Measurements from ENCODE around the gene NPC1.
"Not testable (repeated sequence)": the region's sequence is repeated elsewhere in the genome, so short reads cannot be mapped to it uniquely, and the experiment has no call there.

NPC1 gene

DNA sequence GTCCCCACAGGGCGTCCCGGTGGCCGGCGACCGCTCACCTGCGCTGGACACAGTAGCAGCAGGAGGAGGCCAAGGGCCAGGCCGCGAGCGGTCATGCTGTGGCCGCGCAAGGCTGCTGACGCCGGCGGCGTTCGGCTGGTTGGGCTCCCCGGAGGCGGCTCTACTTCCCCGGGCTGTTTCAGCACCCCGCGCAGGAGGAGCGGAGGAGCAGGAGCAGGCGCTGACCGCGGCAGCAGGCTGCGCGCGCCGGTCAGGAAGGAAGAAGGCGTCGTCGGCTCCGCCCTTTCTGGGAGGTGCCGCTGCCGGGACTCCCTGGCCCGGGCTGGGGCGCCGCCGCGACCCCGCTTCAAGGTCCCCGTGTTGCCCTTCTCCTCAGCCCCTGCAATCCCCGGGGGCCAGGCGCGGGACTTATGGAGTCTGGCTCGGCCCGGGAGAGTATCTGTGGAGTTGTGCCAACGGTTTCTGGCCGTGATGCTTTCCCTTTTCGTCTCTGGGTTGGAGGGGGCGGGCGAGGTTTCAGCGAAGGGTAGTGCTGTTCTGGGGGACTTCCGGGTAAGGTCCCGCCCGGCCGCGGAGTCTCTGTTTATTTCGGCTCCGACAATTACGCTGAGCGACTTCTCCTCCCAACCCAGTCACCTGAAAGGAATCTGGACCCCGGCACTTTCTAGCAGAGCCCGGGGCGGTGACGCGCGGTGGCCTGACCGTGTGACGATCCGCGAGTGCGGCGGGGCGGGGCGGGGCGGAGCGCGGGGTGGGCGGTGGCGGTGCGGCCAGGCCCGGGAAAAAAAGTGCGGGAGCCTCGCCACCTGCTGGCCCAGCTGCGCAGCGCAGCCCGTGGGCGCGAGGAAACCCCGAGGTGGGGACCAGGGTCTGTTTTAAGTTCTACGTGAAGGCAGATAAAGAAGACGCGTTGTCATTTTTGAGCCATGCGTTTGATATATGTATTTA is at the start of gene NPC1:
TSS of gene NPC1 (minus strand) at position 258 of the 948 bp plus-strand sequence. CDS start at position 95, 163 bp downstream.
- peak; percentile 91 for DNase-seq (ENCODE audit: low read depth)

DNA sequence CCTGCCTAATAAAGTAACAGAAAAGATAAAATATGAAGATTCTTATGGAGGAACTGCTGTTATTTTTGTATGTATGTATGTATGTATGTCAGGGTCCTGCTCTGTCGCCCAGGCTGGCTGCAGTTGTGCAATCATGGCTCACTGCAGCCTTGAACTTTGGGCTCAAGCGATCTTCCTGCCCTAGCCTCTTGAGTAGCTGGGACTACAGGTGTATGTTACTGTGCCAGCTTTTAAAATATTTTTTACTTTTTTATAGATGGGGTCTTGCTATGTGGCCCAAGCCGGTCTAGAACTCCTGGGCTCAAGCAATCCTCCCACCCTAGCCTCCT is 49.7 kb upstream of the NPC1 start:
- no peak for DNase-seq (ENCODE audit: low read depth)

DNA sequence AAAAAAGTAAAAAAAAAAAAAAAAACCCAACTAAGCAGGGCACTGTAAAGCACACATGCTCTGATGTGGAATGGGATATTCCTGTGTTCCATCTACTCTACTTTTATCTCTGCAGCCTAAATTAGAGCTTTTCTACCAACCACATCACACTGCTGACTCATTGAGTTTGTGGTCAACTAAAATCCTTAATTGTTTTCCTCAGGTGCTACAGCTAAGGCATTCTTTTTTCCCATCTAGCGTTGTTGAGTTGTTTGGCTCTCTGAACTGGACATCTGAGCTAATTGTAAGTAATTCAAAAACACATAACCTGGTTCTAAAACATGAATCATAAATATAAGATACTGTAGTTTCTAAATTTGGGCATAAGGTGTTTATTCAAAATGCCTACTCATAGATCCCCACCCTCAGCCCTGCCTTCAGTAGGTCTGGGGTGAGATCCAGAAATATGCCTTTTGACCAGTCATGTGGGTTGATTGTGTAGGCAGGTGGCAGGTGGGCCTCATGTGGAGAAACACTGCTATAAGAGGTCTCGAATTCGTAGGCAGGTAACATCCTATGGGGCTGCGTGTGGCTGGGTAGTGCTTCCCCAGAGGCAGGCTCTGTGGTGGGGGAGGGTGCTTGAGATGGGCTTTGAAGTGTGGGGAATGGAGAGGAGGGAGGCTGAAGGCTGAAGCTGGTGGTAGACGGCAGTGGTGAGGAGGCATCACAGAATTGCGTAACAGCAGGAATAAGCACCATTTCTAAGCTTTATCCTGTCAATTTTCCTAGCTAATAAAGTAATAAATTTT is 49.2 kb upstream of the NPC1 start:
- no peak for DNase-seq (ENCODE audit: low read depth)

DNA sequence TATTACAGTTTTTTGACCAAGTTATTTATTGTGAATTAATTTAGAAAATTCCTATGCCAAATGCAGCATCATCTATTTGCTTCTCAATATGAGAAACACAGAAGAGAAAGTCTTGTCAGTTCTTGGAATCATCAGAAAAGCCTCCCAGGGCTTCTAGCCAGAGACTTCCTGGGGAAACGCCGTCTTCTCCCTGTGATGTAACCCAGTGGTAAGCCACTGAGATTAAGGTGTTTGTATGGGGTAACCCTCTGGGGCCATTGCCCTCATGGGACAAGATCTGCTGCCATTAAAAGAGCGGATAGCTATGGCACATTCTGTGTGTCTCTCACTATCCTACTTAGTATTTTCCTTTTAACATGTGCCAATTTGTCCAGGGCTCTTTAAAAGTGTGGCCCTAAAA is 48.4 kb upstream of the NPC1 start:
- no peak for DNase-seq (ENCODE audit: low read depth)

GRCh38 chr18:23632615-23633014 is 46.3 kb upstream of the NPC1 start:
- no peak for DNase-seq (ENCODE audit: low read depth)

- no peak for DNase-seq (ENCODE audit: low read depth)
These were observed 45.4 kb upstream of the NPC1 start for GRCh38 chr18:23631746-23632145.

DNA sequence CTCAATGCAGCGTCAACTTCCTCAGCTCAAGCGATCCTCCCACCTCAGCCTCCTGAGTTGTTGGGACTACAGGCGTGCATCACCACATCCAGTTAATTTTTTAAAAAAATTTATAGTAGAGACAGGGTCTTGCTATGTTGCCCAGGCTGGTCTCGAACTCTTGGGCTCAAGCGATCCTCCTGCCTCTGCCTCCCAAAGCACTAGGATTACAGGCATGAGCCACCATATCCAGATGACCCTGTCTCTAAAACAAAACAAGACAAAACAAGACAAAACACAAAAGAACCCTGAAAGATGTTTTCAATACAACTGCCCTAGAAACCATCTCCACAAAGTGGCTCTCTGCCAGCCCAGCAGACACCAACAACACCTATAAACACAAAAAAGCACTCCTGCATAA is 45.0 kb upstream of the NPC1 start:
- DNase-seq (ENCODE audit: low read depth), result no peak

DNA sequence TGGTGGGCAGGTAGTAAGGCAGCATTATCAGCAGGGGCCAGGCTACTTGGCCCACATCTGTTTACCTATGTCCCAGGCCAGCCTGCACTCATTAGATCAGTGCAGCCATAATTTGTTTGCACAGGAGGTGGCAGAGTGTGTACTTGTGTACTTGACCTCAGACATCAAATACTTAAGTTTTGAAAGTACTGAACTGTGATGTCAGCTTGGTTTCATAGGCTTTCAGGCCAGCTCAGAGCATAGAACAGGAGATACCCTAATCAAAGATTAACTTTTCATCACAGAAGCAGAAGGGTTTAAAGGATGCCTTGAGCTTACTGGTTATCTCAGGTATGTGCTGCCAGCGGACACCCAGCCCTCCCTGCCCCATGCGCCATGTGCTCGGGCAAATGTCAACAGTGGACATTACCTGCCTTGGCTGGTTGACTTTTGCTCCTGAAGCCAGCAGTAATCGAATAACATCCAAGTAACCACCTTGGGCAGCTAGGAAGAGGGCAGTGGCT is 43.2 kb upstream of the NPC1 start:
- DNase-seq (ENCODE audit: low read depth), result no peak

GRCh38 chr18:23627970-23628369 is 41.7 kb upstream of the NPC1 start:
- no peak for DNase-seq (ENCODE audit: low read depth)

- no peak for DNase-seq (ENCODE audit: low read depth)
These were observed 41.0 kb upstream of the NPC1 start for GRCh38 chr18:23627321-23627720.

- DNase-seq (ENCODE audit: low read depth), result no peak
These were observed 40.4 kb upstream of the NPC1 start for GRCh38 chr18:23626451-23627279.

- DNase-seq (ENCODE audit: low read depth), result no peak
These were observed 36.7 kb upstream of the NPC1 start for GRCh38 chr18:23623040-23623439.

GRCh38 chr18:23619388-23619881 is 33.1 kb upstream of the NPC1 start:
- no peak for DNase-seq (ENCODE audit: low read depth)

- DNase-seq (ENCODE audit: low read depth), result no peak
These were observed 32.6 kb upstream of the NPC1 start for GRCh38 chr18:23618862-23619387.

DNA sequence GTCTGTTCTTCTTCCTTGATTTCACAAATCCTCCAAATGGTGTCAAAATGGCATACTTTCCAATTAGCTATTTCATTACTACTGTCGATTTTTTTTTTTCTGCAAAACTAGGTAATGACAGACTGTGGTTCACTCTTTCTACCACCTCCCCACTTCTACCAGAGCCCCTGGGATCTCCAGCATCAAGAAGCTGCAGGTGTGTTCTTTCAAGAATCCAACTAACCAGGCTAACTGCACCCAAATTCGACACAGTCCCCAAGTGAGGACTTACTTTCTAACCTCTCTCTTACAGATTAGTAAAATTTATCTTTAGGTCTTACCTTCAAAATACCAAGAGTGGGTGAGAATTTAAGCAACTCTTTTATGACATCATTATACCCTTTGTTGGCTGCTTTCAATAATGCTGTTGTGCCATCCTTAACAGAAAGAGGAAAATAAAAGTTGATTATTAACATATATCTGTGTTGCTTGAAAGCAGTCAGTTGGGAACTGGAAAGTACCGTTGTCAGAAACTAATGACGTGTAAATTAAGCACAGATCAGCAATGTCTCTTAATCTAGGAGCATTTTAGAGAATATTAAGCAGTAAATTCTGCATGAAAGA is 31.2 kb upstream of the NPC1 start:
- no peak for DNase-seq (ENCODE audit: low read depth)

DNA sequence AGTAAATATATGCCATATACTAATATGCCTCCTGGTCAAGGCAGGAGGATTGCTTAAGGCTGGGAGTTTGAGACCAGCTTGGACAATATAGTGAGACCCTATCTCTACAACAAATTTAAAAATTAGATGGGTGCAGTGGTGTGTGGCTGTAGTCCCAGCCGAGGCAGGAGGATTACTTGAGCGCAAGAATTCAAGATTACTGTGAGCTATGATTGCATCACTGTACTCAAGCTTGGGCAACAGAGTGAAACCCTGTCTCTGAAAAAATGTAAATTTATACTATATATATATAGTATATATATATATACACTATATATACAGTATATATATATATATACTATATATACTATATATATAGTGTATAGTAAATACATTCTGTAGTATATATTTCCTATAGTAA is 30.0 kb upstream of the NPC1 start:
- no peak for DNase-seq (ENCODE audit: low read depth)

DNA sequence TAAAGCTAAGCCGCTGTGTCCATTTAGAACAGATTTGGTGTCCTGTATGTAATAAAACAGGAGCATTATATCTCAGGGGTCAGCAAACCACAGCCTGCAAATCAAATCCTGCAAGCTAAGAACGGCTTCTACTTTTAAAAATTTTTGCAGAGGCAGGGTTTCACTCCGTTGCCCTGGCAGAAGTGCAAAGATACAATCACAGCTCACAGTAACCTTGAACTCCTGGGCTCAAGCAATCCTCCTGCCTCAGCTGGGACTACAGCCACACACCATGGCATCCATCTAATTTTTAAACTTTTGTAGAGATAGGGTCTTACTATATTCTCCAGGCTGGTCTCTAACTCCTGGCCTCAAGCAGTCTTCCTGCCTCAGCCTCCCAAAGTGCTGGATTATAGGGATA is 28.6 kb upstream of the NPC1 start:
- no peak for DNase-seq (ENCODE audit: low read depth)

GRCh38 chr18:23614413-23614812 is 28.1 kb upstream of the NPC1 start:
- no peak for DNase-seq (ENCODE audit: low read depth)

DNA sequence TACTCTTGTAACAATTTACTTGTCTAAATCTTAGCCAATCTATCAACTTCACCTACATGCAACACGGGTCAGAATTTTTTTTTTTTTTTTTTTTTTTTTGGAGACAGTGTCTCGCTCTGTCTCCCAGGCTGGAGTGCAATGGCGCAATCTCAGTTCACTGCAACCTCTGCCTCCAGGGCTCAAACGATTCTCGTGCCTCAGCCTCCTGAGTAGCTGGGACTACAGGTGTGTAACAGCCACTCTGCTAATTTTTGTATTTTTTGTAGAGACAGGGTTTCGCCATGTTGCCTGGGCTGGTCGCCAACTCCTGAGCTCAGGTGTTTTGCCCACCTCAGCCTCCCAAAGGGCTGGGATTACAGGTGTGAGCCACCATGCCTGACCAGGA is 26.8 kb upstream of the NPC1 start:
- DNase-seq (ENCODE audit: low read depth), result not testable (repeated sequence)

GRCh38 chr18:23612434-23613090 is 26.3 kb upstream of the NPC1 start:
- no peak for DNase-seq (ENCODE audit: low read depth)

All from activated T-cell treated with anti-CD3 and anti-CD28 coated beads for 48 hours (primary cell).